Measurements from ENCODE around the gene TMEFF2. TPM values are rescaled to one million over a fixed set of nuclear protein-coding genes. Genes with fewer than 3 reads are reported as not detected.

Gene TMEFF2
- total and polyA plus RNA-seq, 10 of the 15 experiments (the other 5 are each of a cell fraction or from before 2014, with no cell fraction given), result not detected

- H3K9me3 ChIP-seq (replicated peaks; ENCODE audit: control insufficient read depth, insufficient read depth, low read length), result no peaks in the 10 kb centered on the region
- ChIA-PET RAD21 (ENCODE audit: unreplicated experiment) (no interaction called here), CTCF (interaction anchor here (1.0 to 3.3 kb wide), 3 partner anchors 9 to 281 kb away, joined by 4 to 12 read pairs (median 4); no protein-coding TSS in a partner anchor), POLR2A (no interaction called here), SMC1A (ENCODE audit: uncharacterized antibody, unreplicated experiment) (interaction anchor here (1.0 to 1.2 kb wide), 2 partner anchors 24 to 245 kb away, joined by 3 read pairs; no protein-coding TSS in a partner anchor)
- no TSS peak for BruUV-seq (replicated peaks)
- 0% methylated on average over 1 of the region's 1 CpG for WGBS (ENCODE audit: insufficient coverage, insufficient replicate concordance, low lambda C conversion rate, missing lambda C conversion rate)
- ATAC-seq (peak; percentile 77), FAIRE-seq (no peak), DNase-seq (ENCODE audit: low read depth, low spot score) (no peak)
- no peaks in the 10 kb centered on the region for H3K79me2 ChIP-seq (ENCODE audit: control insufficient read depth, insufficient read depth, low read length)
- in situ Hi-C loops (cut with MboI) (no loop called here), intact Hi-C loops (cut with micrococcal nuclease; ENCODE audit: unreplicated experiment) (no loop called here)
- H3K4me3 ChIP-seq, result no peak overlapping the region
- H2AFZ ChIP-seq (ENCODE audit: control insufficient read depth, low read depth, low read length), result no peak overlapping the region
- H3K4me2 ChIP-seq (ENCODE audit: control insufficient read depth, insufficient read depth), result no peak overlapping the region
- no peak overlapping the region for H3K27ac ChIP-seq (ENCODE audit: control insufficient read depth, insufficient read depth)
- no peaks in the 10 kb centered on the region for H4K20me1 ChIP-seq (ENCODE audit: control insufficient read depth, insufficient read depth)
- no peaks in the 10 kb centered on the region; a peak in 1 of 4 replicates for H3K27me3 ChIP-seq (replicated peaks in 1 of 2; ENCODE audit: control insufficient read depth in 2 of 2, insufficient read depth in 2 of 2, low read length in 1 of 2)
- H3K9ac ChIP-seq (ENCODE audit: control insufficient read depth, insufficient read depth, low read length), result no peak overlapping the region
- H3K4me1 ChIP-seq (ENCODE audit: control insufficient read depth, insufficient read depth, low read length), result no peaks in the 10 kb centered on the region
- no peaks in the 10 kb centered on the region for H3K36me3 ChIP-seq (ENCODE audit: control insufficient read depth in 2 of 2, insufficient read depth in 2 of 2, low read length in 1 of 2)
- TF ChIP-seq JUND (IDR thresholded peaks at IDR 0.05; ENCODE audit: low read depth, low read length) (no peak), BRCA1 (IDR thresholded peaks at IDR 0.05; ENCODE audit: low read depth, low read length) (no peak), HCFC1 (IDR thresholded peaks at IDR 0.05; ENCODE audit: low read length) (no peak), POLR2AphosphoS5 (IDR thresholded peaks at IDR 0.05; ENCODE audit: low read length) (no peak), HDGF (IDR thresholded peaks at IDR 0.05) (no peak), RELB (IDR thresholded peaks at IDR 0.05; ENCODE audit: low read depth) (no peak), BCLAF1 (IDR thresholded peaks at IDR 0.05) (no peak), ZZZ3 (IDR thresholded peaks at IDR 0.05; ENCODE audit: control insufficient read depth, insufficient read length, low read depth) (no peak), IKZF2 (IDR thresholded peaks at IDR 0.05) (peak in 1 of 2 experiments; percentile 37; a peak in 1 of 4 replicates), RUNX3 (IDR thresholded peaks at IDR 0.05; ENCODE audit: low read length) (peak; percentile 22; the same call in 1 of the 2 replicates), RAD21 (IDR thresholded peaks at IDR 0.05; ENCODE audit: insufficient read depth, low read depth, low read length) (no peak), EGR1 (IDR thresholded peaks at IDR 0.05; ENCODE audit: borderline replicate concordance in 1 of 2, low read depth in 2 of 2, low read length in 2 of 2) (no peak), SIX5 (IDR thresholded peaks at IDR 0.05; ENCODE audit: low read depth, low read length, severe bottlenecking) (no peak), NR2C1 (IDR thresholded peaks at IDR 0.05) (no peak), MEF2B (IDR thresholded peaks at IDR 0.05; ENCODE audit: partially characterized antibody, poor library complexity, severe bottlenecking) (no peak), IRF3 (IDR thresholded peaks at IDR 0.05) (no peak), BCL11A (IDR thresholded peaks at IDR 0.05; ENCODE audit: low read depth, low read length) (no peak), CEBPB (IDR thresholded peaks at IDR 0.05; ENCODE audit: borderline replicate concordance in 1 of 2, low read depth in 2 of 2, low read length in 2 of 2) (no peak), NFIC (IDR thresholded peaks at IDR 0.05; ENCODE audit: low read depth, low read length) (no peak), SPI1 (IDR thresholded peaks at IDR 0.05; ENCODE audit: borderline replicate concordance, insufficient read depth, low read depth, low read length) (peak; percentile 9; the same call in 1 of the 2 replicates), SIN3A (IDR thresholded peaks at IDR 0.05; ENCODE audit: low read depth, low read length) (no peak)
These were observed 42.9 kb downstream of the TMEFF2 start for GRCh38 chr2:192151853-192152252.
